Caco-2 (cell line): ENCODE measurements around the gene NLGN1. TPM values are rescaled to one million over a fixed set of nuclear protein-coding genes. Genes with fewer than 3 reads are reported as not detected.

Experiments
- BruUV-seq: library from RNA; stranded (reverse); fragments of 400-500 nt; replicated peaks from 2 replicates; lab custom pipeline; 2021; lab: Mats Ljungman, UMichigan
- CTCF ChIA-PET: fragments of 300-600 bp; sonication (Branson Sonifier 250); formaldehyde crosslinking; loops from one replicate; lab custom pipeline; 2022; ENCODE audit warnings: antibody characterized with exemption; lab: Charles Lee
- POLR2A ChIA-PET: fragments of 300-600 bp; sonication (Branson Sonifier 250); formaldehyde crosslinking; loops from one replicate; lab custom pipeline; 2022; ENCODE audit warnings: antibody characterized with exemption; lab: Charles Lee
- DNase-seq, 2 experiments: peaks; one replicate each; pipeline versions ENCODE4 v3.0.0 to v3.0.0-alpha.2; 2020 to 2022
- H3K27me3 ChIP-seq: replicated peaks from 2 replicates; pipeline ENCODE4 v1.6.0; 2011; ENCODE audit warnings: low read length; ENCODE audit not compliant: control insufficient read depth, insufficient read depth
- H3K36me3 ChIP-seq: 2 replicates; pipeline ENCODE4 v1.5.1; 2011; ENCODE audit warnings: low read length; ENCODE audit not compliant: control insufficient read depth, insufficient read depth
- H3K4me1 ChIP-seq: fragments of 250-450 bp; sonication (Bioruptor Pico); 2 replicates; pipeline ENCODE4 v1.5.1; 2020; ENCODE audit warnings: mild to moderate bottlenecking
- H3K4me3 ChIP-seq: 2 replicates; pipeline ENCODE4 v1.5.1; 2011; ENCODE audit warnings: low read depth, mild to moderate bottlenecking, control low read depth, low read length
- H3K9me3 ChIP-seq: fragments of 250-450 bp; sonication (Bioruptor Pico); 2 replicates; pipeline ENCODE4 v1.5.1; 2020; ENCODE audit warnings: mild to moderate bottlenecking, moderate library complexity
- H3K27ac Mint-ChIP-seq: one replicate; pipeline ENCODE4 v1.8.0; 2022; ENCODE audit warnings: mixed read lengths; ENCODE audit not compliant: unreplicated experiment
- H3K27me3 Mint-ChIP-seq: one replicate; pipeline ENCODE4 v1.8.0; 2022; ENCODE audit warnings: mixed read lengths; ENCODE audit not compliant: insufficient read depth, unreplicated experiment
- H3K36me3 Mint-ChIP-seq: one replicate; pipeline ENCODE4 v1.8.0; 2022; ENCODE audit warnings: mild to moderate bottlenecking, mixed read lengths; ENCODE audit not compliant: insufficient read depth, unreplicated experiment
- H3K4me1 Mint-ChIP-seq: one replicate; pipeline ENCODE4 v1.8.0; 2022; ENCODE audit warnings: low read depth, mixed read lengths; ENCODE audit not compliant: unreplicated experiment
- H3K4me3 Mint-ChIP-seq: one replicate; pipeline ENCODE4 v1.8.0; 2022; ENCODE audit warnings: mild to moderate bottlenecking, moderate library complexity, mixed read lengths; ENCODE audit not compliant: unreplicated experiment
- H3K9me3 Mint-ChIP-seq: one replicate; pipeline ENCODE4 v1.8.0; 2022; ENCODE audit warnings: mixed read lengths; ENCODE audit not compliant: unreplicated experiment
- CTCF ChIP-seq, 2 experiments: fragments of 200-600 bp in 1 of 2; IDR thresholded peaks; 1 replicate in 1 of 2; 2 replicates in 1 of 2; pipeline versions ENCODE4 v1.5.1 to v1.8.0; 2011 to 2022; ENCODE audit warnings: antibody characterized with exemption in 1 of 2, control low read depth in 1 of 2, inconsistent platforms in 1 of 2, low read depth in 1 of 2, low read length in 1 of 2, mild to moderate bottlenecking in 1 of 2, moderate library complexity in 1 of 2; ENCODE audit not compliant: insufficient read depth in 1 of 2, severe bottlenecking in 1 of 2, unreplicated experiment in 1 of 2
- intact Hi-C: fragments of 100-400 bp; cut with micrococcal nuclease; formaldehyde crosslinking; loops from one replicate; pipeline ENCODE4 v1.10.0; 2022; ENCODE audit not compliant: unreplicated experiment
- total RNA-seq: library from RNA; stranded (reverse); gene quantifications from 2 replicates; pipeline ENCODE4 v1.2.3, GENCODE V29; 2022

Gene NLGN1
- total RNA-seq, 1 experiment from 2014 or later = not detected

DNA sequence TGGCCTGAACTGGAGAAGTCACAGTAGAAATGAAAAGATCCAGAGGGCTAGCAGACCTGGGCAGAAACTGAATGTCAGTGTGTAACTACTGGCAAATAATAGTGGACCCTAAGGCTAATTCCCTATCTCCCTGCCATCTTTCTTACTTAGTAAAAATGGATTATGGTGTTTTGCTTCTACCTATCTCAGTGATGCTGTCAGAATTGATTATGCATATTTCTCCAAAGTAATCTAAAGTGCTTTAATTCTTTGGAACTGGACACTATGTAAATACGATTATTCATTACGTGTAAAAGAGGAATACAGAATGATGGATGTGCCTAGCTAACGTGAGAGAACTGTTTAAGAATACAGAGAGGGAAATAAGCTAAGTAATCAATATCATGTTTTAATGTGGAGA lies 651.9 kb downstream of the NLGN1 start:
- intact Hi-C loops = no loop called here
- TF ChIP-seq CTCF (IDR thresholded peaks at IDR 0.05; ENCODE audit: insufficient read depth in 1 of 2, low read depth in 1 of 2, low read length in 1 of 2, severe bottlenecking in 1 of 2, unreplicated experiment in 1 of 2) = no peak
- Mint-ChIP-seq H3K27ac (no peak overlapping the region), H3K27me3 (no peaks in the 10 kb centered on the region), H3K9me3 (peaks cover 10% of the 10 kb centered on the region), H3K36me3 (no peaks in the 10 kb centered on the region), H3K4me3 (no peak overlapping the region), H3K4me1 (no peaks in the 10 kb centered on the region)
- no TSS peak for BruUV-seq
- Histone ChIP-seq H3K36me3 (no peaks in the 10 kb centered on the region), H3K4me3 (no peak overlapping the region), H3K4me1 (no peaks in the 10 kb centered on the region), H3K27me3 (no peaks in the 10 kb centered on the region; the same call in 1 of the 2 replicates), H3K9me3 (no peaks in the 10 kb centered on the region)
- ChIA-PET POLR2A (no interaction called here), CTCF (no interaction called here)
- DNase-seq = no peak

- no peak for TF ChIP-seq CTCF (IDR thresholded peaks at IDR 0.05; ENCODE audit: insufficient read depth in 1 of 2, low read depth in 1 of 2, low read length in 1 of 2, severe bottlenecking in 1 of 2, unreplicated experiment in 1 of 2)
- no peak overlapping the region for H3K27ac Mint-ChIP-seq
- CTCF ChIA-PET = no interaction called here
Measured at GRCh38 chr3:174051191-174051590, 653.6 kb downstream of the NLGN1 start.

DNA sequence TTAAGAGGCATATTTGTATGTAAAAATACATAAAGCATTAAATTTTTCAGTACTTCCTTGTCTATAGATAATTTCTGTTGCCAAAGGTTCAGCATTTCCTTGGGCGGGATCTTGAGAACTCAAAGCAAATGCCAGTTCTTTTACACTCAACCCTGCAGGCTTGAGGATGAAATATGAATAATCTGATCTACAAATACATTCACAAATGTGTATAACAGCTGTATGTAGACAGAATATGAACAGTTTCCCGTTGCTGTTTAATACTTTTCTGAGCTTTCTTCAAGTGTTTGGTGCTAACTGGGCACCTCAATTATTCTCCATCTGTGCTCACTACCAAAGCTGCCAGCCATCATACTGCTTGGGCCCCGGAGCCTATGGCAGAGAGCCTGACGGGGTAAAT lies 661.3 kb downstream of the NLGN1 start:
- ChIA-PET POLR2A (no interaction called here), CTCF (no interaction called here)
- no peak overlapping the region for H3K27ac Mint-ChIP-seq
- no peak for DNase-seq
- H3K27me3 Mint-ChIP-seq = peaks cover 3% of the 10 kb centered on the region
- H3K9me3 Mint-ChIP-seq = peaks cover 9% of the 10 kb centered on the region
- BruUV-seq = no TSS peak
- H3K36me3 Mint-ChIP-seq = no peaks in the 10 kb centered on the region
- H3K4me1 Mint-ChIP-seq = no peaks in the 10 kb centered on the region
- Histone ChIP-seq H3K36me3 (no peaks in the 10 kb centered on the region), H3K4me3 (no peak overlapping the region), H3K9me3 (no peaks in the 10 kb centered on the region), H3K27me3 (no peaks in the 10 kb centered on the region), H3K4me1 (no peaks in the 10 kb centered on the region)
- intact Hi-C loops = no loop called here
- no peak overlapping the region for H3K4me3 Mint-ChIP-seq
- no peak for TF ChIP-seq CTCF (IDR thresholded peaks at IDR 0.05; ENCODE audit: insufficient read depth in 1 of 2, low read depth in 1 of 2, low read length in 1 of 2, severe bottlenecking in 1 of 2, unreplicated experiment in 1 of 2)

More at GRCh38 chr3:174051191-174051590, 653.6 kb downstream of the NLGN1 start:
- H3K4me3 Mint-ChIP-seq = no peak overlapping the region
- no peaks in the 10 kb centered on the region for H3K9me3 Mint-ChIP-seq
- no peaks in the 10 kb centered on the region; the same call in 1 of the 2 replicates for H3K27me3 ChIP-seq
- DNase-seq = no peak
- H3K27me3 Mint-ChIP-seq = no peaks in the 10 kb centered on the region
- H3K36me3 Mint-ChIP-seq = no peaks in the 10 kb centered on the region
- POLR2A ChIA-PET = no interaction called here
- intact Hi-C loops = no loop called here
- no peaks in the 10 kb centered on the region for H3K9me3 ChIP-seq
- H3K4me3 ChIP-seq = no peak overlapping the region
- no peaks in the 10 kb centered on the region for H3K4me1 ChIP-seq
- no TSS peak for BruUV-seq
- H3K4me1 Mint-ChIP-seq = no peaks in the 10 kb centered on the region
- no peaks in the 10 kb centered on the region for H3K36me3 ChIP-seq
